OCI-LY1 (cell line): ENCODE results near the gene MCEMP1.

Experiments
- H2AFZ ChIP-seq: fragments of 200-600 bp; sonication (generic), shearing (Covaris generic); 2 replicates; pipeline ENCODE4 v1.6.0; 2014; ENCODE audit warnings: antibody characterized with exemption, mild to moderate bottlenecking, low read length
- H3F3A ChIP-seq: fragments of 200-600 bp; sonication (generic), shearing (Covaris generic); 2 replicates; pipeline ENCODE4 v1.6.0; 2014; ENCODE audit warnings: mild to moderate bottlenecking, antibody characterized with exemption, low read length, moderate library complexity; ENCODE audit not compliant: insufficient read depth
- H3K27ac ChIP-seq: fragments of 200-600 bp; sonication (generic); 2 replicates; pipeline ENCODE4 v1.5.1; 2014; ENCODE audit warnings: low read length, mixed run types, mild to moderate bottlenecking, low read depth; ENCODE audit not compliant: poor library complexity, severe bottlenecking
- H3K27me3 ChIP-seq: fragments of 200-600 bp; sonication (generic); 2 replicates; pipeline ENCODE4 v1.6.0; 2014; ENCODE audit warnings: antibody characterized with exemption, mild to moderate bottlenecking, low read length, moderate library complexity; ENCODE audit not compliant: insufficient read depth
- H3K36me3 ChIP-seq: fragments of 200-600 bp; sonication (generic); 2 replicates; pipeline ENCODE4 v1.6.1; 2014; ENCODE audit warnings: mild to moderate bottlenecking, antibody characterized with exemption, low read length, moderate library complexity, mixed read lengths; ENCODE audit not compliant: insufficient read depth
- H3K4me1 ChIP-seq: fragments of 200-600 bp; sonication (generic); 2 replicates; pipeline ENCODE4 v1.5.1; 2014; ENCODE audit warnings: mild to moderate bottlenecking, low read length, moderate library complexity; ENCODE audit not compliant: insufficient read depth, severe bottlenecking
- H3K4me2 ChIP-seq: fragments of 200-600 bp; sonication (generic), shearing (Covaris generic); 2 replicates; pipeline ENCODE4 v1.6.1; 2014; ENCODE audit warnings: low read length
- H3K4me3 ChIP-seq: fragments of 200-600 bp; sonication (generic); 2 replicates; pipeline ENCODE4 v1.5.1; 2014; ENCODE audit warnings: low read length, low read depth, mild to moderate bottlenecking, mixed read lengths; ENCODE audit not compliant: poor library complexity, severe bottlenecking
- H3K79me2 ChIP-seq: fragments of 200-600 bp; shearing (Covaris generic); 2 replicates; pipeline ENCODE4 v1.6.1; 2016; ENCODE audit warnings: mixed run types, low read length, mixed read lengths; ENCODE audit not compliant: insufficient read depth
- H3K9ac ChIP-seq: fragments of 200-600 bp; sonication (generic), shearing (Covaris generic); 2 replicates; pipeline ENCODE4 v1.6.1; 2014; ENCODE audit warnings: mild to moderate bottlenecking, low read length, mixed read lengths
- H3K9me2 ChIP-seq: fragments of 200-600 bp; sonication (generic), shearing (Covaris generic); 2 replicates; pipeline ENCODE4 v1.6.1; 2014; ENCODE audit warnings: low read depth, mild to moderate bottlenecking, low read length, mixed read lengths
- H3K9me3 ChIP-seq: fragments of 200-600 bp; shearing (Covaris generic); 2 replicates; pipeline ENCODE4 v1.6.1; 2014; ENCODE audit warnings: low read length, mixed read lengths
- H4K20me1 ChIP-seq: fragments of 200-600 bp; sonication (generic), shearing (Covaris generic); 2 replicates; pipeline ENCODE4 v1.6.0; 2016; ENCODE audit warnings: mild to moderate bottlenecking, low read length; ENCODE audit not compliant: insufficient read depth
- CTCF ChIP-seq: fragments of 200-600 bp; sonication (generic), shearing (Covaris generic); IDR thresholded peaks from 2 replicates; pipeline ENCODE4 v1.5.1; 2017; ENCODE audit warnings: mild to moderate bottlenecking, antibody characterized with exemption, low read length, moderate library complexity, mixed read lengths
- EZH2 ChIP-seq: fragments of 200-600 bp; sonication (generic), shearing (Covaris generic); IDR thresholded peaks from 2 replicates; pipeline ENCODE4 v1.8.0; 2017; ENCODE audit warnings: borderline replicate concordance, mixed run types, mild to moderate bottlenecking, antibody characterized with exemption, low read length, moderate library complexity, mixed read lengths

The MCEMP1 gene

GRCh38 chr19:7629347-7630054 is 47.4 kb upstream of the MCEMP1 start, which contains the start of the genes PET100 and XAB2:
PET100 (plus strand) TSS chr19:7629793; CDS start chr19:7629834, 41 bp downstream.
XAB2 (minus strand) TSS chr19:7629545; CDS start chr19:7629527, 18 bp downstream.
- H4K20me1 ChIP-seq, result no peaks in the 10 kb centered on the region
- peaks cover 27% of the 10 kb centered on the region for H3K79me2 ChIP-seq
- H3K27ac ChIP-seq, result no peak within 1 kb of the TSS
- peak within 1 kb of the TSS; percentile 94 for H3K4me3 ChIP-seq
- no peaks in the 10 kb centered on the region for H3K9me2 ChIP-seq
- H3K27me3 ChIP-seq, result no peaks in the 10 kb centered on the region
- H3F3A ChIP-seq, result no peaks in the 10 kb centered on the region
- peaks cover 22% of the 10 kb centered on the region for H3K36me3 ChIP-seq
- TF ChIP-seq CTCF (no peak), EZH2 (no peak)
- H2AFZ ChIP-seq, result no peak within 1 kb of the TSS
- peaks cover 23% of the 10 kb centered on the region for H3K4me1 ChIP-seq
- H3K4me2 ChIP-seq, result peak within 1 kb of the TSS; percentile 97
- H3K9ac ChIP-seq, result peak within 1 kb of the TSS; percentile 94
- no peaks in the 10 kb centered on the region for H3K9me3 ChIP-seq

- H3K36me3 ChIP-seq, result peaks cover 12% of the 10 kb centered on the region
- no peaks in the 10 kb centered on the region for H3K9me3 ChIP-seq
- H3K9me2 ChIP-seq, result no peaks in the 10 kb centered on the region
- H4K20me1 ChIP-seq, result no peaks in the 10 kb centered on the region
- H3F3A ChIP-seq, result no peaks in the 10 kb centered on the region
- no peak overlapping the region for H3K9ac ChIP-seq
- no peak overlapping the region for H3K4me2 ChIP-seq
- peaks cover 25% of the 10 kb centered on the region for H3K4me1 ChIP-seq
- TF ChIP-seq CTCF, result no peak
- H3K79me2 ChIP-seq, result peaks cover 27% of the 10 kb centered on the region
- no peak overlapping the region for H3K4me3 ChIP-seq
- H3K27me3 ChIP-seq, result no peaks in the 10 kb centered on the region
- H2AFZ ChIP-seq, result no peak overlapping the region
- no peak overlapping the region for H3K27ac ChIP-seq
These were observed 45.3 kb upstream of the MCEMP1 start for GRCh38 chr19:7631577-7631976.

GRCh38 chr19:7632340-7633203 is 44.3 kb upstream of the MCEMP1 start:
- Histone ChIP-seq H4K20me1 (no peaks in the 10 kb centered on the region), H3K9me2 (no peaks in the 10 kb centered on the region), H3K79me2 (peaks cover 27% of the 10 kb centered on the region), H3K27me3 (no peaks in the 10 kb centered on the region), H2AFZ (no peak overlapping the region), H3K4me3 (no peak overlapping the region), H3K36me3 (peaks cover 4% of the 10 kb centered on the region), H3K4me1 (peaks cover 29% of the 10 kb centered on the region), H3F3A (no peaks in the 10 kb centered on the region), H3K9ac (no peak overlapping the region), H3K27ac (no peak overlapping the region), H3K4me2 (no peak overlapping the region), H3K9me3 (no peaks in the 10 kb centered on the region)
- no peak for TF ChIP-seq CTCF
- no peak for TF ChIP-seq EZH2
